BJ (cell line): ENCODE measurements around the gene UROC1. TPM values are rescaled to one million over a fixed set of nuclear protein-coding genes. Genes with fewer than 3 reads are reported as not detected.

ENCODE experiments used
- polyA plus RNA-seq: library from polyadenylated mRNA; depleted of rRNA; stranded (reverse); fragments of >200 nt; gene quantifications from 2 replicates; pipeline ENCODE4 v1.2.3, GENCODE V29; 2011; rRNA removed
- small RNA-seq: library from RNA; depleted of rRNA; stranded (forward); fragments of <200 nt; gene quantifications from one replicate; pipeline ENCODE3, GENCODE V24; 2012; ENCODE audit warnings: low replicate concordance, low read depth; ENCODE audit not compliant: insufficient read length

The UROC1 gene
- polyA plus RNA-seq, 1 experiment, result not detected

Small RNA genes within 50 kb of the gene (small RNA-seq; reads per million reads assigned to genes)
- gene RNA5SP138, result not detected

Other genes with a start within 250 kb of the UROC1 start
- 0.29 and 0.44 TPM in 2 replicates for gene KLF15, start 160.4 kb downstream of the UROC1 start, polyA plus RNA-seq
- gene CFAP100, start 122.9 kb downstream of the UROC1 start, polyA plus RNA-seq, result not detected in 2 replicates
- gene ZXDC, start 41.9 kb downstream of the UROC1 start, polyA plus RNA-seq, result 11.9 and 15.8 TPM in 2 replicates
- gene CHST13, start 6.4 kb upstream of the UROC1 start, polyA plus RNA-seq, result not detected in 2 replicates
- gene C3orf22, start 41.2 kb upstream of the UROC1 start, polyA plus RNA-seq, result not detected in 2 replicates
- gene TXNRD3, start 137.4 kb upstream of the UROC1 start, polyA plus RNA-seq, result 4.4 and 5.5 TPM in 2 replicates
- 13.4 and 23.7 TPM in 2 replicates for gene CHCHD6, start 186.5 kb upstream of the UROC1 start, polyA plus RNA-seq